HG03378 (cell line): ENCODE measurements around the gene PAH.
"Not testable (repeated sequence)": the region's sequence is repeated elsewhere in the genome, so short reads cannot be mapped to it uniquely, and the experiment has no call there.

Source experiments
- ATAC-seq: cut with Tn5 transposase; IDR thresholded peaks from one replicate; pipeline ENCODE4 v1.9.1; 2021; ENCODE audit warnings: mild to moderate bottlenecking, moderate library complexity; ENCODE audit not compliant: unreplicated experiment

PAH gene

DNA sequence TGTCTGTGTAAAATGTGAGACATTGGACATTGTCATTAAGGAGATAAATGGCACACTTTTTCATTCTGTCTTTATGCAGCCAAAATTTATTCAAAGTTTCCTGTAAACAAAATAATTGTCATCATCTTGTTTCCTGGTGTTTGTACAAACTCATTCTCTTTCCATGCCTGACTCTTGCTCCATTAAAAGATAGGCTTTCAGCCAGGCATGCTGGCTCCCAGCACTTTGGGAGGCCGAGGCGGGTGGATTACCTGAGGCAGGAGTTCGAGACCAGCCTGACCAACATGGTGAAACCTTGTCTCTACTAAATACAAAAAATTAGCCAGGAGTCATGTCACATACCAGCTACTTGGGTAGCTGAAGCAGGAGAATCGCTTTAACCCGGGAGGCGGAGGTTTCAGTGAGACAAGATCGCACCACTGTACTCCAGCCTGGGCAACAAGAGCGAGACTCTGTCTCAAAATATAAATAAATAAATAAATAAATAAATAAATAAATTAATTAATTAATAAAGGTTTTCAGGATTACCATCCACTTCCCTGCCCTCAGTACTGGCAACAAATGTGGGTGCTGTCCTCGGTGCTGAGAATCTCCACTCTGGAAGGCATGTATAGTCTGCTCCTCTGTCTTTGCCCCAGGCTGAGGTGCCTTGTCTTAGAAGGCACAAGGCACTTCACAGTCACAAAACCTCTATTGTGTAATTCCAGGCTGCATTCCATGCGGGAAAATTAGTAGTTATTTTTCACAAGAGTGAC, 83.2 kb downstream of the PAH start:
- no peak for ATAC-seq

- not testable (repeated sequence) for ATAC-seq
Measured at GRCh38 chr12:102832826-102833225, 84.2 kb downstream of the PAH start.

DNA sequence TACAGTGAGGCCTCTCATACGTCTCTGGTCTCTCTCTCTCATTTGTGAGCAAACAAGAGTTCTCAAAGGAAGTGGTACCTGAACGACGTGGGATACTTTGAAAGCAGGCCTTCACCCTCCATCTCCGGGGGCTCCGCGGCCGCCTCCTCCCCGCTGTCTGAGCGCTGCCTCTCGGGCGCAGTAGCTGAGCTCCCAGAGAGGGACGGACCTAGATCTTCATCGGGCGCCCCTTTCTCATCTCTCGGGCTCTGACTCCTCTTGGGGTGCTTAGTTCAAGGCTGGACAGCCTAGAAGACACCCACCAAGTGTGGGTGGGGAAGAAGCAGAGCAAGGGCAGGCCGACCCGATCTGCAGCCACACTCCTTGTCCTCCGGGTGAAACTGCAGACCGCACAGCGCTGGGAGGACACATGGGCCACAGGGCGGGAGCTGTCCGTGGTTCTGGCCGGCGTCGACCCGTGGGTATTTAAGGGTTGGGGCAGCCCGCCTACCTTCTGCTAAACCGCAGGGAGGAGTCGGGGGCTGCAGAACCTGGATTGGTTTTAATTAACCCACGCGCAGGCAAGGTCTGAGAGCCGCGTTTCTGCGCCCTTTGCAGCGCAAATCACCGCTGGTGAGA, 92.7 kb downstream of the PAH start:
- ATAC-seq = no peak

- no peak for ATAC-seq
Measured at GRCh38 chr12:102821149-102821548, 95.9 kb downstream of the PAH start.

GRCh38 chr12:102816816-102817434, 100.1 kb downstream of the PAH start:
- no peak for ATAC-seq

- ATAC-seq = no peak
Measured at GRCh38 chr12:102814691-102815367, 102.2 kb downstream of the PAH start.

GRCh38 chr12:102812344-102812743, 104.7 kb downstream of the PAH start:
- ATAC-seq = no peak

GRCh38 chr12:102811110-102811737, 105.8 kb downstream of the PAH start:
- ATAC-seq = no peak

DNA sequence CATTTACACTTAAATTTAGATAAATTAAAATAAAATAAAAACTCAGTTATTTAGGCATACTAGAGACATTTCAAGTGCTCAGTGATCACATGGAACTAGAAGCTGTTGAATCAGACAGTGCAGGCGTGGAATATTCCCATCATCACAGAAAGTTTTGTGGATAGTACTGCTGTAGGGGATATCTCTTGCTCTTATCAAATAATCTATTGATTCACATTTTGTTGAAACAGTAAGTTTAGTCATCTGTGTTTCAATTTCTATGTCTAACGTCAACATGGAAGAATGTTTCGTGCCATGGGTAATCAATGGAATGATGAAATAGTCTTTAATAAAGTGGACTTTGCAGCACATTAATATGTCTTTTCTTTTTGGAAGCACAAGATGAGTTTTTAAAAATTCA, 108.6 kb downstream of the PAH start:
- ATAC-seq = no peak

DNA sequence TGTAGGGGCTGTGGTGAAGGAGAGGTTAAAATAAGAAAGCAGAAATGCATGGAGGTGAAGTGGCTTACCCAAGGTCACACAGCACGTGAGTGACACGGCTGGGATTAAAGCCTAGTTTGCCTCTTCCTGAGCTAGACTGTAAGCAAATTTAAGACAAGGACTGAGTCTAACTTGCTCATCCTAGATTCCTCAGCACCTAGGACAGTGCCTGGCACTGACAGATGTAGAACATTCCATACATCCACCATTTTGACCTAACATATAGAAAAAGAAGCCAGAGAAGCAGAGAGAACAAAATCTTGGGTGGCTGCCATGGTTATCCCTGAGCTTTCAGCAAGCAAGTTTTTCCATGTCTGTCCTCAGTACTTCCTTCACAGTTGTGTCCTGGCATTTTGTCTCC, 110.5 kb downstream of the PAH start:
- no peak for ATAC-seq

- no peak for ATAC-seq
Measured at GRCh38 chr12:102806110-102806509, 110.9 kb downstream of the PAH start.

DNA sequence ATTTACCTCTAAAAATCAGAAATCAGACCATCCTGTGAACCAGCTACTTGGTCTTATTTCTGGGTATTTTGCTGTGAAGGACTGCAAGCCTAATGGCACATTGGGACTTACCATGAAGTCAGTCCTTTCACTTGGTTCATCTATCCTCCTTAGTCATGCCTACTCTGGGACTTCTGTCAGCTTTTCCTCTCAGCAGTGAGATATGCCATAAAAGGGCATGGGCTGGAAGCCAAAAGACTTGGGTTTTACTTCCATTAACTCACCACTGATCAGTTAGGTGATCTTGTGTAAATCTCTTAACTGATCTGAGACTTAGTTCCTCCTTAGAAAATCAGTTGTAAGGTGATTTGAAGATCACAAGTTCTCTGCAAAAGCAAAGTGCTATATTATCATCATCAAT, 116.5 kb downstream of the PAH start:
- ATAC-seq = no peak

DNA sequence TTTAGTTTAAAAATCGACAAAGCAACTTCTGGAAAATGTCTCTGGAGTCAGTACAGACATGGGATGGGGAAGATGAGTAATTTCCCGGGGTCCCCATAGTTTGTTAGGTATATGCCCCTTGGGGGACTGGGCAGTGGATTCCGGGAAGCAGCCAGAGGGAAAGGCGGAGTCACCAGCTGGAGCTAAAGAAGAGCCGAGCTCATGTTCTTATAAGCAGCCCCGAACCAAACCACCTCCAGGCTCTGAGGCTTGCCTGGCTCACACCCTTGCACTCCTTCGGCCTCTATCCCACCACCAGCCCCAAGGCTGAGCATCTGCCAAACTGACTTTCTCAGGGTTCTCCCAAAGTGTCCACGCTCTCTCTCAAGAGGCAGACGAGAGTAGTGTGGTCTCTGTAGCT, 117.8 kb downstream of the PAH start:
- no peak for ATAC-seq

DNA sequence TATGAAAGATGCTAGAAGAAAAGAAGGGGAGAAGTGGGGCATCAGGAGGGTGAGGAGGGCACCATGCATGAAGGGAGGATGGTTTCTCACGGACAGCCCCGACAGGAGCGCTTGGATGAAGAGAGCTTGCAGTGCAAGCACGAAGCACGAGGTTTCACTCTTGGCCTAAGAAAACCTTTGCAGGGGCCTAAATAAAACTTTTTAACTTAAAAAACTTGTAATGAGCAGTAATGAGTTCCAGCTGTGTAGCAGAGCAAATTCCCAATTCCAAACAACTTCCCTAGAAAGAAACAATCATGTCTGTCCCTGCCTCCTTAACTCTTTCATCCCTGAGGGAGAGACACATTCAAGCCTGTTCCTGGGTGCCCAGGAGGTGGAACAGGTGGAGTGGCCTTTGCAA, 119.5 kb downstream of the PAH start:
- ATAC-seq = no peak

- ATAC-seq = no peak
Measured at GRCh38 chr12:102793921-102794320, 123.1 kb downstream of the PAH start.
